Lower leg skin (tissue), 3 donors: ENCODE results near the gene OBSCN.

ENCODE experiments used
- CTCF ChIP-seq, 3 donors: fragments of 450-650 bp; IDR thresholded peaks; one replicate each; pipeline ENCODE4 v1.5.1; 2016; ENCODE audit warnings: antibody characterized with exemption in 3 of 3, mild to moderate bottlenecking in 3 of 3, moderate library complexity in 2 of 3
- POLR2A ChIP-seq, 2 donors: fragments of 450-650 bp; IDR thresholded peaks; one replicate each; pipeline ENCODE4 v1.6.1; 2016 to 2017; ENCODE audit warnings: antibody characterized with exemption in 2 of 2, mild to moderate bottlenecking in 1 of 2, moderate library complexity in 1 of 2

- TF ChIP-seq CTCF (IDR thresholded peaks at IDR 0.05) = no peak
- TF ChIP-seq POLR2A (IDR thresholded peaks at IDR 0.05) = no peak
Measured at GRCh38 chr1:228313536-228314277, 105.9 kb downstream of the OBSCN start.
